Caco-2 (cell line): ENCODE results near the gene GLT6D1. TPM values are rescaled to one million over a fixed set of nuclear protein-coding genes. Genes with fewer than 3 reads are reported as not detected.
"Not testable (repeated sequence)": the region's sequence is repeated elsewhere in the genome, so short reads cannot be mapped to it uniquely, and the experiment has no call there.

Source experiments
- BruUV-seq: library from RNA; stranded (reverse); fragments of 400-500 nt; replicated peaks from 2 replicates; lab custom pipeline; 2021; lab: Mats Ljungman, UMichigan
- CTCF ChIA-PET: fragments of 300-600 bp; sonication (Branson Sonifier 250); formaldehyde crosslinking; loops from one replicate; lab custom pipeline; 2022; ENCODE audit warnings: antibody characterized with exemption; lab: Charles Lee
- POLR2A ChIA-PET: fragments of 300-600 bp; sonication (Branson Sonifier 250); formaldehyde crosslinking; loops from one replicate; lab custom pipeline; 2022; ENCODE audit warnings: antibody characterized with exemption; lab: Charles Lee
- DNase-seq, 2 experiments: peaks; one replicate each; pipeline versions ENCODE4 v3.0.0 to v3.0.0-alpha.2; 2020 to 2022
- H3K27me3 ChIP-seq: replicated peaks from 2 replicates; pipeline ENCODE4 v1.6.0; 2011; ENCODE audit warnings: low read length; ENCODE audit not compliant: control insufficient read depth, insufficient read depth
- H3K36me3 ChIP-seq: 2 replicates; pipeline ENCODE4 v1.5.1; 2011; ENCODE audit warnings: low read length; ENCODE audit not compliant: control insufficient read depth, insufficient read depth
- H3K4me1 ChIP-seq: fragments of 250-450 bp; sonication (Bioruptor Pico); 2 replicates; pipeline ENCODE4 v1.5.1; 2020; ENCODE audit warnings: mild to moderate bottlenecking
- H3K4me3 ChIP-seq: 2 replicates; pipeline ENCODE4 v1.5.1; 2011; ENCODE audit warnings: low read depth, mild to moderate bottlenecking, control low read depth, low read length
- H3K9me3 ChIP-seq: fragments of 250-450 bp; sonication (Bioruptor Pico); 2 replicates; pipeline ENCODE4 v1.5.1; 2020; ENCODE audit warnings: mild to moderate bottlenecking, moderate library complexity
- H3K27ac Mint-ChIP-seq: one replicate; pipeline ENCODE4 v1.8.0; 2022; ENCODE audit warnings: mixed read lengths; ENCODE audit not compliant: unreplicated experiment
- H3K27me3 Mint-ChIP-seq: one replicate; pipeline ENCODE4 v1.8.0; 2022; ENCODE audit warnings: mixed read lengths; ENCODE audit not compliant: insufficient read depth, unreplicated experiment
- H3K36me3 Mint-ChIP-seq: one replicate; pipeline ENCODE4 v1.8.0; 2022; ENCODE audit warnings: mild to moderate bottlenecking, mixed read lengths; ENCODE audit not compliant: insufficient read depth, unreplicated experiment
- H3K4me1 Mint-ChIP-seq: one replicate; pipeline ENCODE4 v1.8.0; 2022; ENCODE audit warnings: low read depth, mixed read lengths; ENCODE audit not compliant: unreplicated experiment
- H3K4me3 Mint-ChIP-seq: one replicate; pipeline ENCODE4 v1.8.0; 2022; ENCODE audit warnings: mild to moderate bottlenecking, moderate library complexity, mixed read lengths; ENCODE audit not compliant: unreplicated experiment
- H3K9me3 Mint-ChIP-seq: one replicate; pipeline ENCODE4 v1.8.0; 2022; ENCODE audit warnings: mixed read lengths; ENCODE audit not compliant: unreplicated experiment
- CTCF ChIP-seq, 2 experiments: fragments of 200-600 bp in 1 of 2; IDR thresholded peaks; 1 replicate in 1 of 2; 2 replicates in 1 of 2; pipeline versions ENCODE4 v1.5.1 to v1.8.0; 2011 to 2022; ENCODE audit warnings: antibody characterized with exemption in 1 of 2, control low read depth in 1 of 2, inconsistent platforms in 1 of 2, low read depth in 1 of 2, low read length in 1 of 2, mild to moderate bottlenecking in 1 of 2, moderate library complexity in 1 of 2; ENCODE audit not compliant: insufficient read depth in 1 of 2, severe bottlenecking in 1 of 2, unreplicated experiment in 1 of 2
- intact Hi-C: fragments of 100-400 bp; cut with micrococcal nuclease; formaldehyde crosslinking; loops from one replicate; pipeline ENCODE4 v1.10.0; 2022; ENCODE audit not compliant: unreplicated experiment
- total RNA-seq: library from RNA; stranded (reverse); gene quantifications from 2 replicates; pipeline ENCODE4 v1.2.3, GENCODE V29; 2022

Gene GLT6D1
- total RNA-seq, 1 experiment from 2014 or later: not detected

DNA sequence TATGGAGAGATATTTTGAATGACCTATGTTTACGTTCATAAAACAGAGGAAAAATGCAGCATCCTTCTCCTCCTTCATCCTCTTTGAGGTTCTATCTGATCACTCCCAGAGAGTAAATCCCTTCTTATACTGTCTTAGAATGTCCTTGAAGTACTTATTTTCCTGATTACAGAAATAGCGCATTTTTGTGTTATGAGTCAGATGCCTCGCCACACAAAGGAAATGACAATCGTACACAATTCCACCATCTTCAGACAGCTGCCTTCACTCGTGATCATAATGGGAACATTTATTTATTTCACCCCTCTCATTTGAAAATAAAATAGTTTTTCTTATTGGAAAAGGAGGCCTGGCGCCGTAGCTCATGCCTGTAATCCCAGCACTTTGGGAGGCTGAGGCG lies 2.4 kb upstream of the GLT6D1 start:
- Mint-ChIP-seq H3K27me3 (peaks cover 6% of the 10 kb centered on the region), H3K27ac (no peak overlapping the region), H3K9me3 (peaks cover 37% of the 10 kb centered on the region), H3K4me1 (no peaks in the 10 kb centered on the region), H3K36me3 (no peaks in the 10 kb centered on the region), H3K4me3 (no peak overlapping the region)
- Histone ChIP-seq H3K27me3 (no peaks in the 10 kb centered on the region), H3K36me3 (no peaks in the 10 kb centered on the region), H3K4me1 (no peaks in the 10 kb centered on the region), H3K9me3 (peaks cover 19% of the 10 kb centered on the region), H3K4me3 (no peak overlapping the region)
- TF ChIP-seq CTCF (IDR thresholded peaks at IDR 0.05; ENCODE audit: insufficient read depth in 1 of 2, low read depth in 1 of 2, low read length in 1 of 2, severe bottlenecking in 1 of 2, unreplicated experiment in 1 of 2): no peak
- BruUV-seq: no TSS peak
- ChIA-PET POLR2A (no interaction called here), CTCF (no interaction called here)
- no peak for DNase-seq
- intact Hi-C loops: no loop called here

- H3K27ac Mint-ChIP-seq: no peak overlapping the region
- Histone ChIP-seq H3K27me3 (no peaks in the 10 kb centered on the region), H3K9me3 (peaks cover 13% of the 10 kb centered on the region), H3K36me3 (no peaks in the 10 kb centered on the region), H3K4me1 (no peaks in the 10 kb centered on the region), H3K4me3 (no peak overlapping the region)
- H3K9me3 Mint-ChIP-seq: peaks cover 37% of the 10 kb centered on the region
- TF ChIP-seq CTCF (IDR thresholded peaks at IDR 0.05; ENCODE audit: insufficient read depth in 1 of 2, low read depth in 1 of 2, low read length in 1 of 2, severe bottlenecking in 1 of 2, unreplicated experiment in 1 of 2): no peak
- no peaks in the 10 kb centered on the region for H3K36me3 Mint-ChIP-seq
- DNase-seq: no peak
- intact Hi-C loops: no loop called here
- no peak overlapping the region for H3K4me3 Mint-ChIP-seq
- ChIA-PET CTCF (no interaction called here), POLR2A (no interaction called here)
- no TSS peak for BruUV-seq
- H3K27me3 Mint-ChIP-seq: peaks cover 6% of the 10 kb centered on the region
- H3K4me1 Mint-ChIP-seq: no peaks in the 10 kb centered on the region
Observed at GRCh38 chr9:135641047-135641446, 1.7 kb upstream of the GLT6D1 start.

DNA sequence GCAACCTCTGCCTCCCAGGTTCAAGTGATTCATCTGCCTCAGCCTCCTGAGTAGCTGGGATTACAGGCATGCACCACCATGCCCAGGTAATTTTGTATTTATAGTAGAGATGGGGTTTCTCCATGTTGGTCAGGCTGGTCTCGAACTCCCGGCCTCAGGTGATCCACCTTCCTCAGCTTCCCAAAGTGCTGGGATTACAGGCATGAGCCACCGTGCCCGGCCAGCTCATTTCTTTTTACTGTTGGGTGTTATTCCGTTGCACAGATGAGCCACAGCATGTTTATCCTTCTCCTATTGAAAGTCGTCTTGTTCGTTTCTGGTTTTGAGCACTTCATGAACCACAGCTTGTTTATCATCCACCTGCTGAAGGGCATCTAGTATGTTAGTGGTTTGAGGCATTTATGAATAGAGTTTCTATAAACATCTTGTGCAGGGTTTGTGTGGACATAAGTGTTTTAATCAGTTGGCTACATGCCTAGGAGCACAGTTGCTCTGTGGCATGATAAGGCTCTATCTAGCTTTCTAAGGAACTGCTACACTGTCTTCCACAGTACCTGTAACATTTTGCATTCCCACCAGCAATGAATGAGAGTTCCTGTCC lies 2.3 kb downstream of the GLT6D1 start:
- H3K4me1 ChIP-seq, H3K9me3 ChIP-seq, H3K4me3 Mint-ChIP-seq, H3K27ac Mint-ChIP-seq, BruUV-seq, H3K36me3 ChIP-seq, intact Hi-C loops, H3K4me1 Mint-ChIP-seq, H3K27me3 ChIP-seq, CTCF ChIA-PET, DNase-seq, H3K36me3 Mint-ChIP-seq, H3K4me3 ChIP-seq, POLR2A ChIA-PET: not testable (repeated sequence)
- Mint-ChIP-seq H3K27me3 (peaks cover 19% of the 10 kb centered on the region), H3K9me3 (peaks cover 11% of the 10 kb centered on the region)
